Measurements from ENCODE around the gene NPPA. TPM values are rescaled to one million over a fixed set of nuclear protein-coding genes. Genes with fewer than 3 reads are reported as not detected.

The NPPA gene
- total and polyA plus RNA-seq, 2 experiments from 2014 or later, result 0.22 TPM; not detected in 1

- Histone ChIP-seq H2AFZ (no peak overlapping the region), H3K9me2 (replicated peaks; ENCODE audit: insufficient read depth) (no peaks in the 10 kb centered on the region), H3K27me3 (no peaks in the 10 kb centered on the region), H3K4me2 (no peak overlapping the region), H3K4me3 (no peak overlapping the region), H3K79me2 (no peaks in the 10 kb centered on the region), H3K27ac (no peak overlapping the region), H3K4me1 (ENCODE audit: insufficient read depth) (peaks cover 10% of the 10 kb centered on the region), H4K20me1 (ENCODE audit: insufficient read depth, poor library complexity, severe bottlenecking) (peaks cover 3% of the 10 kb centered on the region), H3K36me3 (replicated peaks; ENCODE audit: insufficient read depth, low read depth) (no peaks in the 10 kb centered on the region), H3K9me3 (ENCODE audit: low read depth) (no peaks in the 10 kb centered on the region)
- DNase-seq (ENCODE audit: low spot score), result no peak
- WGBS (ENCODE audit: low lambda C conversion rate, missing lambda C conversion rate), result 96% methylated on average over 7 of the region's 7 CpGs
- TF ChIP-seq EZH2 (IDR thresholded peaks at IDR 0.05; ENCODE audit: borderline replicate concordance), result no peak
These were observed 22.5 kb downstream of the NPPA start for GRCh38 chr1:11825131-11825530.

- no peak overlapping the region for H3K27ac ChIP-seq
- TF ChIP-seq EZH2phosphoT487 (IDR thresholded peaks at IDR 0.05; ENCODE audit: low read depth, severe bottlenecking, unreplicated experiment), result no peak
- TF ChIP-seq CTCF (IDR thresholded peaks at IDR 0.05; ENCODE audit: poor library complexity), result no peak
- no peak for TF ChIP-seq EZH2 (IDR thresholded peaks at IDR 0.05; ENCODE audit: borderline replicate concordance)
- H3K79me2 ChIP-seq, result no peaks in the 10 kb centered on the region
- WGBS (ENCODE audit: low lambda C conversion rate, missing lambda C conversion rate), result 97% methylated on average over 16 of the region's 17 CpGs
- peaks cover 10% of the 10 kb centered on the region for H3K4me1 ChIP-seq (ENCODE audit: insufficient read depth)
- no peaks in the 10 kb centered on the region for H3K9me3 ChIP-seq (ENCODE audit: low read depth)
- no peaks in the 10 kb centered on the region for H3K36me3 ChIP-seq (replicated peaks; ENCODE audit: insufficient read depth, low read depth)
- no peak overlapping the region for H3K4me2 ChIP-seq
- DNase-seq (ENCODE audit: low spot score), result no peak
- H3K9me2 ChIP-seq (replicated peaks; ENCODE audit: insufficient read depth), result no peaks in the 10 kb centered on the region
- no peaks in the 10 kb centered on the region for H3K27me3 ChIP-seq
- no peak overlapping the region for H3K4me3 ChIP-seq
- peaks cover 6% of the 10 kb centered on the region for H4K20me1 ChIP-seq (ENCODE audit: insufficient read depth, poor library complexity, severe bottlenecking)
- H2AFZ ChIP-seq, result no peak overlapping the region
These were observed 24.0 kb downstream of the NPPA start for GRCh38 chr1:11823366-11824137.

GRCh38 chr1:11822091-11822490, 25.5 kb downstream of the NPPA start:
- 95% methylated on average over 3 of the region's 3 CpGs for WGBS (ENCODE audit: low lambda C conversion rate, missing lambda C conversion rate)
- Histone ChIP-seq H3K36me3 (replicated peaks; ENCODE audit: insufficient read depth, low read depth) (no peaks in the 10 kb centered on the region), H3K9me3 (ENCODE audit: low read depth) (no peaks in the 10 kb centered on the region), H3K27me3 (no peaks in the 10 kb centered on the region), H2AFZ (no peak overlapping the region), H3K4me2 (no peak overlapping the region), H4K20me1 (ENCODE audit: insufficient read depth, poor library complexity, severe bottlenecking) (peaks cover 3% of the 10 kb centered on the region), H3K4me3 (no peak overlapping the region), H3K9me2 (replicated peaks; ENCODE audit: insufficient read depth) (no peaks in the 10 kb centered on the region), H3K79me2 (no peaks in the 10 kb centered on the region), H3K27ac (peak overlapping the region; percentile 39), H3K4me1 (ENCODE audit: insufficient read depth) (peaks cover 10% of the 10 kb centered on the region)
- TF ChIP-seq CTCF (IDR thresholded peaks at IDR 0.05; ENCODE audit: poor library complexity), result no peak
- TF ChIP-seq EZH2phosphoT487 (IDR thresholded peaks at IDR 0.05; ENCODE audit: low read depth, severe bottlenecking, unreplicated experiment), result no peak
- no peak for TF ChIP-seq EZH2 (IDR thresholded peaks at IDR 0.05; ENCODE audit: borderline replicate concordance)
- no peak for DNase-seq (ENCODE audit: low spot score)

- Histone ChIP-seq H3K4me2 (no peak overlapping the region), H4K20me1 (ENCODE audit: insufficient read depth, poor library complexity, severe bottlenecking) (peaks cover 28% of the 10 kb centered on the region), H3K4me1 (ENCODE audit: insufficient read depth) (peaks cover 10% of the 10 kb centered on the region), H3K9me2 (replicated peaks; ENCODE audit: insufficient read depth) (no peaks in the 10 kb centered on the region), H3K4me3 (no peak overlapping the region), H3K79me2 (peaks cover 25% of the 10 kb centered on the region), H3K36me3 (replicated peaks; ENCODE audit: insufficient read depth, low read depth) (no peaks in the 10 kb centered on the region), H2AFZ (no peak overlapping the region), H3K27ac (no peak overlapping the region), H3K27me3 (no peaks in the 10 kb centered on the region), H3K9me3 (ENCODE audit: low read depth) (no peaks in the 10 kb centered on the region)
- DNase-seq (ENCODE audit: low spot score), result no peak
- TF ChIP-seq CTCF (IDR thresholded peaks at IDR 0.05; ENCODE audit: poor library complexity) (no peak), EZH2phosphoT487 (IDR thresholded peaks at IDR 0.05; ENCODE audit: low read depth, severe bottlenecking, unreplicated experiment) (no peak), EZH2 (IDR thresholded peaks at IDR 0.05; ENCODE audit: borderline replicate concordance) (no peak)
- 94% methylated on average over 12 of the region's 12 CpGs for WGBS (ENCODE audit: low lambda C conversion rate, missing lambda C conversion rate)
These were observed 30.4 kb downstream of the NPPA start for GRCh38 chr1:11817192-11817591.

All from hepatocyte (in vitro differentiated cells).